ENCODE results near the gene DOK3.

DOK3 gene

GRCh38 chr5:177547736-177548135, 38.1 kb upstream of the DOK3 start:
- H3K27me3 ChIP-seq (replicated peaks; ENCODE audit: control insufficient read depth, insufficient read depth, low read length), result no peaks in the 10 kb centered on the region
- H3K4me3 ChIP-seq (replicated peaks; ENCODE audit: low read depth, low read length), result no peak overlapping the region
- DNase-seq (ENCODE audit: extremely low read depth, insufficient read length), result no peak
- peaks cover 7% of the 10 kb centered on the region for H3K36me3 ChIP-seq (ENCODE audit: control insufficient read depth, insufficient read depth, low read length)
- TF ChIP-seq CTCF (IDR thresholded peaks at IDR 0.05; ENCODE audit: insufficient read depth, low read length, poor library complexity, severe bottlenecking), result no peak

- TF ChIP-seq CTCF (IDR thresholded peaks at IDR 0.05; ENCODE audit: insufficient read depth, low read length, poor library complexity, severe bottlenecking), result no peak
- H3K27me3 ChIP-seq (replicated peaks; ENCODE audit: control insufficient read depth, insufficient read depth, low read length), result no peaks in the 10 kb centered on the region
- H3K36me3 ChIP-seq (ENCODE audit: control insufficient read depth, insufficient read depth, low read length), result peaks cover 6% of the 10 kb centered on the region
- H3K4me3 ChIP-seq (replicated peaks; ENCODE audit: low read depth, low read length), result no peak overlapping the region
- DNase-seq (ENCODE audit: extremely low read depth, insufficient read length), result no peak
Measured at GRCh38 chr5:177546258-177546741, 36.7 kb upstream of the DOK3 start.

DNA sequence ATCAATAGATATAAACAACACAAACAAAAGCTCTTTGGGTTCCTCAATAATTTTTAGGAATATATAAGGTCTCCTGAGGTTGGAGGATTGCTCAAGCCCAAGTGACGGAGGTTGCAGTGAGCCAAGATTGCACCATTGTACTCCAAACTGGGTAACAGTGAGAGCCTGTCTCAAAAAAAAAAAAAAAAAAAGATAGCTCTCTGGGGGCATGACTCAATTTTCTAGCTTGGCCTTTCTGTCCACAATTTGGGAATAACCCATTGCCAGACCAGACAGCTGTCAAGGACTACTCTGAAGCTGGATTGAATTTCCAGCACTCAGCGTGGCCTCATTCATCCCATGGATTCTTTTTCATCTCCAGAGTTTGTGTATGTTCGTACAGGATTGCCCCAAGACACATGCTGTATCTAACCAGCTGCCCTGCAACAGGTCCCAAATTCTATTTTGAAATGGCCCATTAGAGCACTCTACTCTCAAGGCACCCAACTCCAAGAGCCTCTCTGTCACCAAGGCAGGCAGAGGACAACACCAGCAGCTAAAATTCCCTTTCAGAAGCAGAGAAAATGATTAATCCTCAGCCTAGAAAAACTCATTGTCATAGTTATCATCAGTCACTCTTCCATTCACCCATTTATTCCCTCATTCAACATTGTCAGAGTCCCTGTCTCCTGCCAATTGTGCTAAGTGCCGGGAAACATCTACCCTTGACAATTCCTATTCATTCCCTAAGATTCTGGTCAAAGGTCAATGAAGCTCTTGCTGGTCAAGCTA, 36.0 kb upstream of the DOK3 start:
- no peaks in the 10 kb centered on the region for H3K27me3 ChIP-seq (replicated peaks; ENCODE audit: control insufficient read depth, insufficient read depth, low read length)
- no peak for TF ChIP-seq CTCF (IDR thresholded peaks at IDR 0.05; ENCODE audit: insufficient read depth, low read length, poor library complexity, severe bottlenecking)
- H3K36me3 ChIP-seq (ENCODE audit: control insufficient read depth, insufficient read depth, low read length), result peaks cover 6% of the 10 kb centered on the region
- no peak for DNase-seq (ENCODE audit: extremely low read depth, insufficient read length)
- no peak overlapping the region for H3K4me3 ChIP-seq (replicated peaks; ENCODE audit: low read depth, low read length)

DNA sequence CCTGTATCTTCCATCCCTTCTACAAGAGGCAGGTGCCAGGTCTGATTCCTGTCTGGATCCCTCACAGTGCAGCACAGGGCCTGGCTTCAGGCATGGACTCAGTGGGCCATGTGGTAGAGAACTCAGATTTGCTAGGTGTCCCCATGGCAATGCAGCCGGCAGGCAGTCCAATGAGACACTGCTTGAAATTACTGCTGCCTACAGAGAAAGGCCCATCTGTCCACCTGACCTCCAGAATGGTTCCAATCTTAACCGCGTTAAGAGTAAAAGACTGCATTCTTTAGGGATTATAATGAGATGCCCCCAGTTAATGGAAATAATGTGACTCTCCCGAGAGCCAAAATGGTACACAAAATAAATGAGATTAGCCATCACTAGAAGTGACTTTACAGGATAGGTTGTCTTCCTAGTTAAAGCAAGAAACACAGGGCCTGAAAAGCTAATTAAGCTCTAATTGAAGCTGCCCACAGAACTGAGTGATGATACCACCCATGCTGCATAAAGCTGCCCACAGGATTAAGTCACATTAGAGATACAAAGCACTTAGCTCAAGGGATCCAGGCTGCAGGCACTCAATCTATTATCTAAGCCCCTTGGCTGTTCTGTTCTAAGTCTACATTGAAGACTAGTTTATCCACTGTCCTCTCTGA, 33.3 kb upstream of the DOK3 start:
- Histone ChIP-seq H3K27me3 (replicated peaks; ENCODE audit: control insufficient read depth, insufficient read depth, low read length) (no peaks in the 10 kb centered on the region), H3K4me3 (replicated peaks; ENCODE audit: low read depth, low read length) (no peak overlapping the region), H3K36me3 (ENCODE audit: control insufficient read depth, insufficient read depth, low read length) (peaks cover 6% of the 10 kb centered on the region)
- DNase-seq (ENCODE audit: extremely low read depth, insufficient read length), result no peak
- TF ChIP-seq CTCF (IDR thresholded peaks at IDR 0.05; ENCODE audit: insufficient read depth, low read length, poor library complexity, severe bottlenecking), result no peak

DNA sequence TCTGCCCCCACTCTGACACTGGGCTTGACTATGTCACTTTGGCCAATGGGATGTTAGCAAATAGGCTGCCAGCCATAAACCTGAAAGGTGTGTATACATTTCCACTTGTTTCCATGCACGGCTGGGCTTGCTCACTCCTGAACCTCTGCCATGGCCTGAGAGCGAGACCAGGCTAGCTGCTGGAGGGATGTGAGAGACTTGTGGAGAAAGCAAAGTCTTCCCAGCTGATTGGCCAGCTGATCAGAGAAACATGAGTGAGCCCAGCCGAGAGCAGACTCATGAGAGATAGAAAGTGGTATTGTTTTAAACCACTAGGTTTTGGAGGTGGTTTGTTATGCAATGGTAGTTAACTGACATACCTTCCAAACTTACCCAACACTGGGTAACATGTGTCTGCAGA, 30.8 kb upstream of the DOK3 start:
- H3K36me3 ChIP-seq (ENCODE audit: control insufficient read depth, insufficient read depth, low read length), result peaks cover 9% of the 10 kb centered on the region
- DNase-seq (ENCODE audit: extremely low read depth, insufficient read length), result no peak
- no peak overlapping the region for H3K4me3 ChIP-seq (replicated peaks; ENCODE audit: low read depth, low read length)
- no peak for TF ChIP-seq CTCF (IDR thresholded peaks at IDR 0.05; ENCODE audit: insufficient read depth, low read length, poor library complexity, severe bottlenecking)
- H3K27me3 ChIP-seq (replicated peaks; ENCODE audit: control insufficient read depth, insufficient read depth, low read length), result no peaks in the 10 kb centered on the region
